ENCODE data around the gene LTV1. TPM values are rescaled to one million over a fixed set of nuclear protein-coding genes. Genes with fewer than 3 reads are reported as not detected.
"Not testable (repeated sequence)": the region's sequence is repeated elsewhere in the genome, so short reads cannot be mapped to it uniquely, and the experiment has no call there.

The LTV1 gene
- total RNA-seq: 10.4 and 11.8 TPM in 2 replicates

- DNase-seq (ENCODE audit: low read depth in 2 of 2): peak; percentile 93 to 96
These were observed at the start of gene LTV1 for GRCh38 chr6:143842902-143843676. TSS of gene LTV1 (plus strand) at chr6:143843338. CDS start at chr6:143843478, 140 bp downstream.

DNA sequence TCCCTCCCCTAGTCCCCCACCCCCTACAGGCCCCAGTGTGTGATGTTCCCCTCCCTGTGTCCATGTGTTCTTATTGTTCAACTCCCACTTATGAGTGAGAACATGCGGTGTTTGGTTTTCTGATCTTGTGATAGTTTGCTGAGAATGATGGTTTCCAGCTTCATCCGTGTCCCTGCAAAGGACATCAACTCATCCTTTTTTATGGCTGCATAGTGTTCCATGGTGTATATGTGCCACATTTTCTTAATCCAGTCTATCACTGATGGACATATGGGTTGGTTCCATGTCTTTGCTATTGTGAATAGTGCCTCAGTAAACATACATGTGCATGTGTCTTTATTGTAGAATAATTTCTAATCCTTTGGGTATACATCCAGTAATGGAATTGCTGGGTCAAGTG, 46.6 kb upstream of the LTV1 start:
- not testable (repeated sequence) for DNase-seq (ENCODE audit: low read depth in 2 of 2)

DNA sequence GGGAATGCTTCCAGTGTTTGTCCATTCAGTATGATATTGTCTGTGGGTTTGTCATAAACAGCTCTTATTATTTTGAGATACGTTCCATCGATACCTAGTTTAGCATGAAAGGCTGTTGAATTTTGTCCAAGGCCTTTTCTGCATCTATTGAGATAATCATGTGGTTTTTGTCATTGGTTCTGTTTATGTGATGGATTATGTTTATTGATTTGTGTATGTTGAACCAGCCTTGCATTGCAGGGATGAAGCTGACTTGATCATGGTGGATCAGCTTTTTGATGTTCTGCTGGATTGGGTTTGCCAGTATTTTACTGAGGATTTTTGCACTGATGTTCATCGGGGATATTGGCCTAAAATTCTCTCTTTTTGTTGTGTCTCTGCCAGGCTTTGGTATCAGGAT, 44.7 kb upstream of the LTV1 start:
- DNase-seq (ENCODE audit: low read depth in 2 of 2): not testable (repeated sequence)

- DNase-seq (ENCODE audit: low read depth in 2 of 2): peak in 1 of 2 donors; percentile 52
These were observed 40.1 kb upstream of the LTV1 start for GRCh38 chr6:143802833-143803565.

DNA sequence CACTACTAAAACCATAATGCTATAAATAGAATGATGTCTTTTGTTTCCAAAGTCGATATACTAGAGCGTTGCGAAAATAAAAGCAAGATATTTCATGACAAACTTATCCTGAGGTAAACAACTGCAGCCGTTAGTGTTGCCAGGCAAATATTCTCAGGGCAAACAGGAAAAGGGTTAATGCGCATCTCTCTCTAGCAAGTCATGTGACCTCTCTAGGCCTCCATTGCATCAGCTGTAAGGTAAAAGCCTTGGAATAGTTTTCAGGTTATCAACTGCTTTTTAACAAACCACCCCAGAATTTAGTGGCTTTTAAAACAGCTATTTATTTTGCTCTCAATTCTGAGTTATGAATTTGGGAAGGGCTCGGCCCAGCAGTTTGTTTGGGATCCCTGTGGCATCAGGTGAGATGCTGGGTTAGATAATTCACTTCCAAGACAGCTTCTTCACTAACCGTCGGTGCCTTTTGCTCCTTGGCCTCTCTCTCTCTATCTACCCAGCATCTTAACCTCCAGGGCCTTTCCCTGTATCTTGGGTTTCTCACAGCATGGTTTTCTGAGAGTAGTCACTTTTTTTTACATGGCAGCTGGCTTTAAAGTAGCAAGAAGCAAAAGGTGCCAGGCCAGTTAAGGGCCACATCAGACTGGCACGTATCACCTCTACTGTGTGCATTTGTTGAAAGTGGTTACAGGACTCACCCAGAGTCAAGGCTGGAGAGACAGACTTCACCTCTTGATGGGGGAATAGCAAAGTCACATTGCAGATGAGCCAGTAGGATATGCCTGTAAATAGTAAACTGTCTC, 39.2 kb upstream of the LTV1 start:
- DNase-seq (ENCODE audit: low read depth in 2 of 2): peak in 1 of 2 donors; percentile 32

DNA sequence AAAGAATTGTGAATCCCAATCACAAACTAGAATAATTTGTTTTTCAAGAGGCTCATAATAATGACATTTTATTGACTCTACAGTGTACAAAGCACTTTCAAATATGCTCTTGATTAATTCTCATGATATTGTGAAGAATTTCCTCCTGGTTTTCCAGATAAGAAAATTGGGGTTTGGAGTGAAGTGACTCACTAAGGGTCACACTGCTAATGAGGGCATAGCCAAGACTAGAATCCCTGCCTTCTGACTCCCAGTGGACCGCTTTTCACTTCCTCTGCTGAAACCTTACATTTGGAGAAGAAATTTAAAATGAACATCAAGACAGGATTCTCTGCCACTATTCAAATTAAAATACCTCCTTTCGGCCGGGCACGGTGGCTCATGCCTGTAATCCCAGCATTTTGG, 38.3 kb upstream of the LTV1 start:
- peak in 1 of 2 donors; percentile 57 for DNase-seq (ENCODE audit: low read depth in 2 of 2)

GRCh38 chr6:143806282-143807102, 36.6 kb upstream of the LTV1 start:
- DNase-seq (ENCODE audit: low read depth in 2 of 2): peak in 1 of 2 donors; percentile 43

DNA sequence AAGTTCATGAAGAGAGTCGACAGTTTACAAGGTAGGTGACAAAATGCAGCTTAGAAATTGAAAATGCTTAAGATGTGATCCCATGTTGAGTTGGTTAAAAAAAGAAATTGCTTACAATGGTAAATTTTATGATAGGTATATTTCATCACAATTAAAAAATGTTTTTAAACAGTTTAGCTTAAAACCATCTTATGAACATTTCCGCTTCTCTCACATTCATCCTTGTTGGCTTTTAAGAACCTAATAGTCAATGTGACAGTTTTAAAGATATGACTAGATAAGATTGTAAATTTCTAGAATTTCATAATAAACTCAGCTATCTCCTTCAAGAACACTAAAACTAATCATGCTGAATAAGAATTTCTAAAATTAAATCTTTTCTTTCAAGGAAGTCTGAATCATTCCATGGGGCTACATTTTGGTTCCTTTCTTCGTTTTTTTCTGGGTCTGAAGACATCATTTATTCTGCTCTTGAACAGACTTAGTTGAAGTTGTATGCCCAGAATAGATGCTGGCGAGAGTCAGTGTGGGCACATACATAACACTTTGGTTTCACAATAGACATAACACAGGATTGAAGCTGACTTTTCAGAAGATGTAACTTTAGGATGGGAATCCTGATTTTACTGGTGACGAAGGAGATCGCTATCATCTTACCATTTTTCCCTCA, 35.9 kb upstream of the LTV1 start:
- no peak for DNase-seq (ENCODE audit: low read depth in 2 of 2)

- DNase-seq (ENCODE audit: low read depth in 2 of 2): no peak
These were observed 32.4 kb upstream of the LTV1 start for GRCh38 chr6:143810745-143811144.

DNA sequence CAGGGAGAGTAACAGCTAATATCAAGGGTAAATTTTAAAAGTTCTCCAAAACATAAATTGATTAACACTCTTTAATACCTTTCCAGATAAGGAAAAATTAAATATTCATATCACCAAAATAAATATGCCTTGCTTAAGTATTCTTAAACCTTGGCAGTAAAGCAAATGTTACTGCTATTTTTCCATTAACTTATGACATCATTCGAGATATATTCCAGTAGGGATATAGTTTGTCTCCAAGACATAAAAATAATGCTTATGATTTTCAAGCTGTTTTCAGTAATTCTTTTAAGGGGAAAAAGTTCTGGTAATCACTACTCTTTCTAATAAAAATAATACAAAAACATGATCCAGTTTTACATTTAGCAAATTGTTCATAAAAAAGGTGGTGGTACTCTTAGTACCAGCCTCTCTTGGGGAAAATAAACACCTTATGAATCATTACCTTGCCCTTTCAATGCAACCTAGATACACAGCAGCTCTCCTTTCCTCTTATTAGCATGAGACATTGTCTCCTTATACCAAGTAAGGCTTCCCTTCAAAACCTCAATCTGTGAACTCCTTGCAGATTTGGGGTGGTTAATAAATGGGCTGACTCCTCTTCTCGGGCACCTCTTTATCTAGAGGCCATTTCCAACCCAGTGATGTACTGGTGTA, 31.5 kb upstream of the LTV1 start:
- DNase-seq (ENCODE audit: low read depth in 2 of 2): no peak

DNA sequence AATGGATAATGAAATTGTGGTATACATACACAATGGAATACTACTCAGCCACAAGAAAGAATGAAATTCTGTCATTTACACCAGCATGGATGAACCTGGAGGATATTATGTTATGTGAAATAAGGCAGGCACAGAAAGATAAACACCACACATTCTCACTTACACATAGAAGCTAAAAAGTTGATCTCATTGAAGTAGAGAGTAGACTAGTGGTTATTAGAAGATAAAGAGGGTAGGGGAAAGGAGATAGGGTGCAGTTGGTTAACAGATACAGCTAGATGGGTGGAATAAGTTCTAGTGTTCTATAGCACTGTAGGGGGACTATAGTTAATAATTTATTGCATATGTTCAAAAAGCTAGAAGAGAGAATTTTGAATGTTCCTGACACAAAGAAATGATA, 25.5 kb upstream of the LTV1 start:
- DNase-seq (ENCODE audit: low read depth in 2 of 2): no peak

GRCh38 chr6:143821359-143821758, 21.8 kb upstream of the LTV1 start:
- DNase-seq (ENCODE audit: low read depth in 2 of 2): peak; percentile 23 to 85

GRCh38 chr6:143822584-143823024, 20.5 kb upstream of the LTV1 start:
- DNase-seq (ENCODE audit: low read depth in 2 of 2): peak in 1 of 2 donors; percentile 80

DNA sequence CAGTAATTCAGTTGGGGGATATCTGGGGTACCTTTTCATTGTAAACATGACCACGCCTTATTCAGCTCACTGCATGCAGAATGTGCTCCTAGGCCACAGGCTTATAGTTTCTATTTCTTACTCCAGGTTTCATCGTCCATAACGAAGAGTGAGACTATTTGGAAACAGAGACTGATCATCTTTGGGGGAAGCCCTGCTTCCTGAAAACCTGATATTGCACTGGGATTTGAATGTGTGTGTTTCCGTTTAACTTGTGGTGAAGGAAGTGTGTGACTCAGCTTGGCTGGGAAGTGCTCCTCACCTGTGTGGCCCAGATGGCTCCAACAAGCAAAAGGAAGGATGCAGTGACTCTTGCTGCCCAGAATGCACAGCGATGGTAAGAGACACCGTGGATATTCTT, 19.6 kb upstream of the LTV1 start:
- peak; percentile 66 to 92 for DNase-seq (ENCODE audit: low read depth in 2 of 2)

DNA sequence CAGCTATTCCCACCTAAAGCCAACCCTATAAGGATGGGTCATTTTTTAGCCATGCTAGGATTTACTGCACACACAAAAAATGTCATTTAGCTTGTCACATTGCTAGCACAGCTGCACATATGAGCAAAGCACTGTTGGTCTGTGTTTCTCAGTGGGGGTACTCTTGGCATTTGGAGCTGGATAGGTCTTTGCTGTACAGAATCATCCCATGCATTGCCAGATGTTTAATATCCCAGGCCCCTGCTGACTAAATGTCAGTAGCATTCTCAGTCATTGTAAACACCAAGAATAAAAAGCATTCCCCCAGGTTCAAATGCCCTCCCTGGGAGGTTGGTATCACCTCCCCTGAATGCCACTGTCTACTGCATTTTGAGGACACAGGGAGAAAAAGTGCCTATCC, 14.6 kb upstream of the LTV1 start:
- DNase-seq (ENCODE audit: low read depth in 2 of 2): no peak

- DNase-seq (ENCODE audit: low read depth in 2 of 2): no peak
These were observed 7.0 kb upstream of the LTV1 start for GRCh38 chr6:143836150-143836549.

DNA sequence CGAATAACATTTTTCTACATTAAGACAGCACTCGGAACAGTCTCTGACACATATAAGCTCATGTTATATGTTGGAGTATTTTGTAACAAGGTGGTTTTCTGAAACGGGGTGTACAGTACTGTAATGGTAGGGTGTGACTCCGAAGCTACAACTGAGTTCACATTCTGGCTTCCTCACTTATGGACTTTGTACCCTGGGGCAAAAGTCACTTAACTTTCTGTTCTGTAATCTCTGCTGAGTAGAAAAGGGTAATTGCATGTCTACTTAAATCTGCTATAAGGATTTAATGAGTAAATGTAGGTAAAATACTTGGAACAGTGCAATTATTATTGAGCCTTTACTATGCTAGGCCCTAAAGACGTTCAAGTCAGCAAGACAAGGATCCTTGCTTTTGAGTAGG, 4.7 kb upstream of the LTV1 start:
- no peak for DNase-seq (ENCODE audit: low read depth in 2 of 2)

GRCh38 chr6:143839196-143839595, 3.9 kb upstream of the LTV1 start:
- no peak for DNase-seq (ENCODE audit: low read depth in 2 of 2)

DNA sequence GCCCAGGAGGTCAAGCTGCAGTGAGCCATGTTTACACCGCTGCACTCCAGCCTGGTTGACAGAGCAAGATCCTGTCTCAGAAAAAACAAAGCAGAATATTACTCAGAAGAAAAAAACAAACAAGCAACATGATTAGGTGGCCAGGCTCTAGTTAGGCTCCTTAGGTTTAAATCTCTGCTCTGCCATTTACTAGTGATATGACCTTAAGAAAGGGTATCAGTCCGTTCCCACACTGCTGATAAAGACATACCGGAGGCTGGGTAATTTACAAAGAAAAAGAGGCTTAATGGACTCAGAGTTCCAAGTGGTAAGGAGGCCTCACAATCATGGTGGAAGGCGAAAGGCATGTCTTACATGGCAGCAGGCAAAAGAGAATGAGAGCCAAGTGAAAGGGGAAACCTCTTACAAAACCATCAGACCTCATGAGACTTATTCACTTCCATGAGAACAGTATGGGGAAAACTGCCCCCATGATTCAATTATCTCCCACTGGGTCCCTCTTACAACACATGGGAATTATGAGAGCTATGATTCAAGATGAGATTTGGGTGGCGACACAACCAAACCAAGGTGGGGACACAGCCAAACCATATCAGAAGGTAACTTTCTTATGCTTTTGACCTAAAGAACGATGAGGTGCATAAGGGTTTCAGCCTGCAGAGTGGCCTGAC, 2.4 kb upstream of the LTV1 start:
- no peak for DNase-seq (ENCODE audit: low read depth in 2 of 2)

All from dermis microvascular lymphatic vessel endothelial cell (primary cell).